Esophagus squamous epithelium (tissue), 4 donors: ENCODE data around the gene TMCO4.

ENCODE experiments used
- CTCF ChIP-seq, 6 experiments: fragments of 450-650 bp in 4 of 6; fragments of 200-600 bp in 2 of 6; sonication (generic) in 2 of 6; IDR thresholded peaks; one replicate each; pipeline ENCODE4 v1.5.1; 2016 to 2019; ENCODE audit warnings: antibody characterized with exemption in 6 of 6, mild to moderate bottlenecking in 4 of 6, moderate library complexity in 4 of 6
- POLR2A ChIP-seq, 4 donors: fragments of 450-650 bp; IDR thresholded peaks; one replicate each; pipeline ENCODE4 v1.6.1; 2017; ENCODE audit warnings: antibody characterized with exemption in 4 of 4, mild to moderate bottlenecking in 4 of 4, moderate library complexity in 3 of 4

GRCh38 chr1:19704247-19705113, 95.2 kb downstream of the TMCO4 start:
- TF ChIP-seq POLR2A (IDR thresholded peaks at IDR 0.05) (no peak), CTCF (IDR thresholded peaks at IDR 0.05) (peak; percentile 78 to 93 (median 88))
